OCI-LY7 (cell line): Measurements from ENCODE around the gene CTPS2.

Experiments
- EZH2phosphoT487 ChIP-seq: fragments of 200-600 bp; sonication (generic); IDR thresholded peaks from 2 replicates; pipeline ENCODE4 v1.6.1; 2018; ENCODE audit warnings: low read depth, borderline replicate concordance, mild to moderate bottlenecking, mixed run types, antibody characterized with exemption, low read length, moderate library complexity, mixed read lengths
- TF ChIP-seq, protein P1 (sequence below): fragments of 200-600 bp; sonication (generic); conservative IDR thresholded peaks from 2 replicates; pipeline ENCODE4 v1.5.1; 2014; ENCODE audit warnings: mild to moderate bottlenecking, antibody characterized with exemption, low read length, moderate library complexity, mixed read lengths

DNA sequence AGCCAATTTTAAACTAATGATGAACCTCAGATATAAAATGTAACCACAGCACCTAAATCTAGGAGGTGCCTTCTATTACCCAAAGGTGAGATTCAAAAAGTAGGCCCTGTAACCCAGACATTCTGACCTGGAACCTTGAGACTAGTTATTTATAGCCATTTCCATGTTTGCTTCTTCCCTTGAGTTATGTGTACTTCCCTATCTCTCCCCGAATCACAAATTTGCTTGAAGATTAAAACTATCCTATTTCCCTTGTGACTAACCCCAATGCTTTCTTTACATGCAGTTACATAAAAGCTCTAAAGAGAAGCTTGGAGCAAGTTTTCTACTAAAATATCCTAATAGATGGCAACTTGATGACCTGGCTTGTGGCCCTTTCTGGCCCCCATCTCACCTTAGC lies 95.1 kb downstream of the CTPS2 start:
- TF ChIP-seq, protein P1, sequence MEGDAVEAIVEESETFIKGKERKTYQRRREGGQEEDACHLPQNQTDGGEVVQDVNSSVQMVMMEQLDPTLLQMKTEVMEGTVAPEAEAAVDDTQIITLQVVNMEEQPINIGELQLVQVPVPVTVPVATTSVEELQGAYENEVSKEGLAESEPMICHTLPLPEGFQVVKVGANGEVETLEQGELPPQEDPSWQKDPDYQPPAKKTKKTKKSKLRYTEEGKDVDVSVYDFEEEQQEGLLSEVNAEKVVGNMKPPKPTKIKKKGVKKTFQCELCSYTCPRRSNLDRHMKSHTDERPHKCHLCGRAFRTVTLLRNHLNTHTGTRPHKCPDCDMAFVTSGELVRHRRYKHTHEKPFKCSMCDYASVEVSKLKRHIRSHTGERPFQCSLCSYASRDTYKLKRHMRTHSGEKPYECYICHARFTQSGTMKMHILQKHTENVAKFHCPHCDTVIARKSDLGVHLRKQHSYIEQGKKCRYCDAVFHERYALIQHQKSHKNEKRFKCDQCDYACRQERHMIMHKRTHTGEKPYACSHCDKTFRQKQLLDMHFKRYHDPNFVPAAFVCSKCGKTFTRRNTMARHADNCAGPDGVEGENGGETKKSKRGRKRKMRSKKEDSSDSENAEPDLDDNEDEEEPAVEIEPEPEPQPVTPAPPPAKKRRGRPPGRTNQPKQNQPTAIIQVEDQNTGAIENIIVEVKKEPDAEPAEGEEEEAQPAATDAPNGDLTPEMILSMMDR, result no peak
- TF ChIP-seq EZH2phosphoT487, result no peak
